Fibroblast of peridontal ligament (primary cell): ENCODE results near the gene CERS1.

Experiments
- DNase-seq: peaks from one replicate; pipeline ENCODE4 v3.0.0-alpha.2; 2010; ENCODE audit errors: extremely low read depth

CERS1 gene

GRCh38 chr19:18895824-18896341 lies at the start of gene CERS1:
Gene CERS1 (minus strand): TSS chr19:18896158. CDS start chr19:18896072, 86 bp downstream.
- no peak for DNase-seq

DNA sequence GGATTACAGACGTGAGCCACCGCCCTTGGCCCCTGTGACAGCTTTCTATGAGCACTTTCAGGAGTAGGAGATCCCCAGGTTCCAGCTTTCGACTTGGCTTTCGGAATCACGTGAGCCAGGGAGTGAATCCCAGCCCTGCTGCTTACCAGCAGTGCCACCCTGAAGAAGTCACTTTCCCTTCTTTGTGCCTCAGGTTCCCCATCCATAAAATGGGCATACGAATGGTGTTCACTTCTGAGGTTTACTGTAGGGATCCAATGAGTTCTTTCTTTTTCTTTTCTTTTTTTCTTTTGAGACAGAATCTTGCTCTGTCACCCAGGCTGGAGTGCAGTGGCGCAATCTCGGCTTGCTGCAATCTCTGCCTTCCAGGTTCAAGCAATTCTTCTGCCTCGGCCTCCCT lies 49.3 kb upstream of the CERS1 start:
- DNase-seq, result no peak

DNA sequence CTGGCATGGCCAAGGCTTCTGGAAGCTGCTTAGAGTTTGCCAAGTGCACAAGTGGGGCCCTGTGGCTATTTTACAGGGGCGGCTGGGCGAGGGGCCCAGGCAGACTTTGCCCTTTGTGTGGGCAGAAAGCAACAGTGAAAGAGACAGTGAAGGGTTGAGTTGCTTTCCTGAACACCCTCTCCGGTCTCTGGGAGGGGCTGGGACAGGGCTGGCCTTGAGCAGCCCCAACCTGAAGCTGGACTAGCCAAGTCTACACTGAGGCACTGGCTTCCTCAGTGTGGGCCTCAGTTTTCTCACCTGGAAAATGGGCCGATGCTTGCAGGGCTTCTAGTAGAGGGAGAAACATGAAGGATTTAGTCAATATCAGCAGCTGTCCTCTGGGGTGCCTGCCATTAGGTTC lies 47.5 kb upstream of the CERS1 start:
- DNase-seq, result no peak

- DNase-seq, result no peak
Observed at GRCh38 chr19:18942692-18943091, 46.7 kb upstream of the CERS1 start.

DNA sequence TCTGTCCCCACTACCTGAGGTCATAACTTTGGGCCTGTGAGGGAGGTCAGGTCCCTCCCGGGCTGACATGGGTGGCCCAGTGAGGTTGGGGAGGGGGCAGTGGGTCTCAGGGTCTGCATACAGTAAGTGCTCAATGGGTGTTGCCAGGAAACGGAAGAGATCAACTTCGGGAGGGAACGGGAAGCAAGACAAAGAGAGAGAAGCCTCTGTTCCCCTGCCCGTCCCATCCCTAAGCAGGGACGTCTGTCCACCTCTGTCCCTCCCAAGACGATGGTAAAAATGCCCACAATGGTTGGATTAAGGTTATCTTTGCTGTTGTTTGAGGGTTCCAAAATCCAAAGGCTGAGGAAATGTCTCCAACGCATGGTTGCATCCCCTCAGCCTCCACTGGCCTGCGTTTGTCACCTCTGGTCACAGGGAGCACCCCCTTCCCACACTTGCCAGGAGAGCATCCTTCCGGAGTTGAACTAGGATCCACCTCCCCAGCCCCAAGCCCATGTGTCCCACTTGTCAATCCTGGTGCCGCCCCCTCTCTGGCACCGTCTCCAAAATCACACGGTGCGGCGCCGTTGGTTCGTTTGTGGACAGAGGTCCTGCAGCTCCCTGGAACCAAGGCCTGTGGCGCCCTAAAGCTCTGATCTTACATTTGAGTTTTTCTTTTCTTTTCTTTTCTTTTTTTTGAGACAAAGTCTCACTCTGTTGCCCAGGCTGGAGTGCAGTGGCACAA lies 45.8 kb upstream of the CERS1 start:
- no peak for DNase-seq

DNA sequence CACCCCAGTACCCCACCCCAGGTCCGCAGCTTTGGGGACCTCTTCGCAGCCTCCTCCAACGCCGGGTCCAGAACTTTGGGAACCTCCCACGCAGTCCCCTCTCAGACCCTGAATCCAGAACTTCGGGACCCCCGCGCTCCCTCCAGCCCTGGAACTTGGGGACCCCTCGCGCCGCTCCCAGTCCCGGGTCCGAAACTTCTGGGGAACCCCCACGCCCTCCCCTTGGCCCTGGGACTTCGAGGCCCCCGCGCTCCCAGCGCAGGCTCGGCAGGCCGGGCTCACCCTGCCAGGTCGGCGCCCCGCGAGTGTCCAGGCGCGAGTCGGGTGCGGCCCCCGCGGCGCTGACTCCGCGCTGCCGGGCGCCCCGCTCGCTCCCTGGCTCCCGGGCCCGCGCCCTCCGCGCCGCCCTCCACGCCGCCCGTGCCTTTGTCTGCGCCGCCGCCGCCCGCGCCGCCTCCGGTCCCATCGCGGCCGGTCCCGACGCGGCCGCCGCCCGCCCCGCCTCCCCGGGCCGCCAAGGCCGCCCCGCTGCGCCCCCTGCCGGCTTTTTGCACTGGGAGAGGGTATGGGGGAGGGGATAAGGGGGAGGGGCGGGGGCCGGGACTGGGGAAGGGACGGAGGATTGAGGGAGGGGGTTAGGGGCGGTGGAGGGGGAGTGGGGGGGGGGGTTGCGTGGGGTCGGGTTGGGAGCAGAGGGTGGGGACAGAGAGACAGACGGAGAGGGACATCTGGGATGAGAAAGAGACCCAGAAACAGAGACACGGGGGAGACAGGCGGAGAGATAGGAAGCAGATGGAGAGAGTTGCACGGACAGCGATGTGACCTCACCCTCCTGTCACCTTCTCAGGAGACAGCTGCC lies 45.0 kb upstream of the CERS1 start, which contains the start of gene HOMER3:
TSS of gene HOMER3 (minus strand) at position 449 of the 859 bp plus-strand sequence. CDS start 2,235 bp downstream, outside the sequence.
- DNase-seq, result peak; percentile 39

- peak; percentile 34 for DNase-seq
Observed at GRCh38 chr19:18939922-18940768, 44.2 kb upstream of the CERS1 start.

DNA sequence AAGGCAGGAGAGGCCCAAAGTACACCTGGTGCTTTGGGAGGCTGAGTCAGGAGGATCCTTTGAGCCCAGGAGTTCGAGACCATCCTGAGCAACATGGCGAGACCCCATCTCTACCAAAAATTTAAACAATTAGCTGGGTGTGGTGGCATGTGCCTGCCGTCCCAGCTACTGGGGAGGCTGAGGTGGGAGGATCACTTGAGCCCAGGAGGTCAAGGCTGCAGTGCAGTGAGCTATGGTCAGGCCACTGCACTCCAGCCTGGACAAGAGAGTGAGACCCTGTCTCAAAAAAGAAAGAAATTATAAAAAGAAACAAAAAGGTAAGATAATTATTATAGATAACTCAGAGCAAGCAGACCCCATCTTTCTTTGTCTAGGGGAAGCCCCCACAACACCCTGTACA lies 43.2 kb upstream of the CERS1 start:
- DNase-seq, result no peak

GRCh38 chr19:18933297-18933696 lies 37.3 kb upstream of the CERS1 start:
- DNase-seq, result no peak

DNA sequence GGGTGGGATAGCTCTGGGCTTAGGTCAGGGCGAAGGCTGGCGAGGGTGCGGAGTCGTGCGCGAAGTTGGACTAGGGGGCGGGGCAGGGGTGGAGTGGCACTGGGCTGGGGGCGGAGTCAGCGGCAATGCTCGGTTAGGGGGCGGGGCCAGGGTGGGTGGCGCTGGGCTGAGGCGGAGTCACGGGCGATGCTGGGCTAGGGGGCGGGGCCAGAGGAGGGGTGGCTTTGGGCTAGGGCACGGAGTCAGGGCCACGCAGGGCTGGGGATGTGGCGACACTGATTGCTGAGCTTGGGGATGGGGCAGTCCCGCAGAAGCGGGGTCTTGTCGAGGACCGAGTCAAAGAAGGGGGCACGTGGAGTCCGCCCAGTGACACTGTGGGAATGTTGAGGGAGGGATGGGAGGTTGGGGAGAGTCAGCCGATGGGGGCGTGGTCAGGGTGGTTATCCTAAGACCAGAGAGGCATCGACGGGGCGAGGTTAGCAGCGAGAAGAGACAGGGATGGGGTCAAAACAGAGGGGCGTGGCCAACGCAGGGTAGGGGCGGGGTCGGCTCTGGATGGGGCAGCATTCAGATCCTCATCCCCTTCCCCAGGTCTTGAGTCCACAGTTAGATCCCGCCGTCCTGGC lies 36.4 kb upstream of the CERS1 start:
- no peak for DNase-seq

DNA sequence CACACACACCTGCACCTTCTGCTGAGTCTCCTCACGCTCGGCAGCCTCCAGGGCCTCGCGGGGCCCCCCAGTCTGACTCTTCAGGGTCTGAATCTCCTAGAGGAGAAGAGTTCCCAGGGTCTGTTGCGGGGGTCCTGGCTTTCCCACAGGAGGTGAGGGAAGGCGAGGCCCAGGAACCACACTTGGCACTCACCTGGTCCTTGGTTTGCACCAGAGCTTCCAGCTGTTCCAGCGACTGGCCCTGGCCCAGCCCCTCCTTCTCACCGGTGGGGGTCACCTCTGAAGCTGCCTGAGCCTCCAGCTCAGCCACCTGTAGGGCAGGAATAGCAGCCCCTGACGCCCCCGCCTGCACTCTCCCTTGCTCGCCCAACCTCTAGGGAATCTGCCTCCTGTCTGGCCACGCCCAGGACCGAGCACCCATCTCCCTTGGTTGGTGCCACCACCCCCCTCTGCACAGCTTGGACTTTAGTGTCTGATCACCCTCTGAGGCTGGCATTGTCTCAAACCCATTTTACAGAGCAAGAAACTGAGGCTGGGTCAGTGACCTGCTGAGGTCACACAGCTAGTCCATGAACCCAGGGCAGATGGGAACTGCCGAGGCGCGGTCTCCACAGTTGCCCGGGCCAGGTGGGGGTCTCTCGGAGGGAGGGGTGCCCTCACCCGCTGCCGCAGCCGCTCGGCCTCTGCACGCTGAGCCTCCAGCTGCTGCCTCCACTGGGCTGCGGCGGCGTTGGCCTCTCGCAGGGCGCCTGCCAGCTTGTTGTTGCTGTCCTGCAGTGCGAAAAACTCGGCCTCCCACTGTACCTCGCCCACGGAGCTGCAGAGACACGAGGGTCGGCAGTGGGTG lies 35.6 kb upstream of the CERS1 start:
- no peak for DNase-seq

- DNase-seq, result no peak
Observed at GRCh38 chr19:18929311-18929710, 33.4 kb upstream of the CERS1 start.

- no peak for DNase-seq
Observed at GRCh38 chr19:18928018-18928805, 32.3 kb upstream of the CERS1 start.

- DNase-seq, result no peak
Observed at GRCh38 chr19:18924684-18925213, 28.8 kb upstream of the CERS1 start.

DNA sequence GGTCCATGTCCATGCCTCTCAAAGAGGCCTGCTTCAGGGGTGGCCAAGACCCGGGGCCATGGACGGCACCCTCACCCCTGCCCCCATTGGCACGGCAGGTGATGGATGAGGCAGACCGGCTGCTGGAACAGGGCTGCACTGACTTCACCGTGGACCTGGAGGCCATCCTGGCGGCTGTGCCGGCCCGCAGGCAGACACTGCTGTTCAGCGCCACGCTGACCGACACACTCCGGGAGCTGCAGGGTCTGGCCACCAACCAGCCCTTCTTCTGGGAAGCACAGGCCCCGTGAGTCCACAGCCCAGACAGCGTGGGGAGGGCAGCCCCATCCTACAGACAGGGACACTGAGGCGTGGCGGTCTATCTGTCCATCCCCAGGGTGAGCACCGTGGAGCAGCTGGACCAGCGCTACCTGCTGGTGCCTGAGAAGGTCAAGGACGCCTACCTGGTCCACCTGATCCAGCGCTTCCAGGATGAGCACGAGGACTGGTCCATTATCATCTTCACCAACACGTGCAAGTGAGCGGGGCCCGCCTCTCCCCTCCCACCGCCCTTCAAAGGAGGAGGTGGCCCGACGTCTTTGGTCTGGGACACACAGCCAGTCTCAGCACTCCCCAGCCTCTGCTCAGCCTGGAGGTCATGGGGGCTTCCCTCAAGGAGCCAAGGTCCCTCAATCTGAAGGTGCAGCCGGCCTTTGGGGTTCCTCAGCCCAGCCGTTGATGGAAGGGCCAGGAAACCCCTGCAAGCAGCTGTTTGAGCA lies 26.4 kb upstream of the CERS1 start:
- DNase-seq, result no peak

DNA sequence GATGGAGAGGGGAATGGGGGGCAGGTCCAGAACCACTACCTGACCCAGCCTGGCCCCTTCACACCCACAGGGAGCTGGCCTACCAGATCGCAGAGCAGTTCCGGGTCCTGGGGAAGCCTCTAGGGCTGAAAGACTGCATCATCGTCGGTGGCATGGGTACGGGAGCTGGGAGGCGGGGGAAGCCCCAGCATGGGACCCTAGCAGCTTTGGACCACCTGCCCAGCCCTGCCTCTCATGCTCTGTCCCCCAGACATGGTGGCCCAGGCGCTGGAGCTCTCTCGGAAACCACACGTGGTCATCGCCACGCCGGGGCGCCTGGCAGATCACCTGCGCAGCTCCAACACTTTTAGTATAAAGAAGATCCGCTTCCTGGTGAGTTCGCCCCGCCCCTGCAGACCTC lies 25.6 kb upstream of the CERS1 start:
- no peak for DNase-seq

- DNase-seq, result no peak
Observed at GRCh38 chr19:18920400-18920799, 24.4 kb upstream of the CERS1 start.

GRCh38 chr19:18919900-18920214 lies 23.9 kb upstream of the CERS1 start:
- DNase-seq, result peak; percentile 20
